Astrocyte of the spinal cord (primary cell): Measurements from ENCODE around the gene IQCH.

Source experiments
- DNase-seq: peaks from one replicate; pipeline ENCODE4 v3.0.0; 2011; ENCODE audit warnings: low read depth, low spot score
- H3K4me3 ChIP-seq: 2 replicates; pipeline ENCODE4 v1.5.1; 2011; ENCODE audit warnings: low read depth, mild to moderate bottlenecking, low read length, moderate library complexity
- CTCF ChIP-seq: IDR thresholded peaks from 2 replicates; pipeline ENCODE4 v1.5.1; 2012; ENCODE audit warnings: low read depth, mild to moderate bottlenecking, low read length, inconsistent platforms
- in situ Hi-C: cut with HindIII; loops from 2 replicates; pipeline ENCODE4 v1.10.0; 2017; ENCODE audit warnings: low sequenced_read_pairs

The IQCH gene

DNA sequence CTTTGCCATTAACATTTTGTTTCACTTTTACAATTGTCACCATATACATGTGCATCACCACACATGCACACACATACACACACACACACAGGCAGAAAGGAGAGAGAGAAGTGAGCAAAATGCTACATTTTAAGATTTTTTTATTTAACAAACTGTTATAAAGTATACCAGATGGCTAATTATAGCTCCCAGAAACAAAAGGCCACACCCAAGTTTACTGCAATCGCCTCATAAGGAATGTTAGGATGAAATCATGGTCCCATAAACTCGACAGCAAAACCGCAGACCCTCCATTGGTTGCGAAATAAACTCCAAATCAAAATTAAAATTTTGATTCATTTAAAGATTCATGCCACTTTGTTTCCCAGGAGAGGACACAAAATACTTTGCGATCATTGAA is 250.2 kb downstream of the IQCH start:
- H3K4me3 ChIP-seq = no peak overlapping the region
- TF ChIP-seq CTCF = no peak
- no peak for DNase-seq
- in situ Hi-C loops = no loop called here

DNA sequence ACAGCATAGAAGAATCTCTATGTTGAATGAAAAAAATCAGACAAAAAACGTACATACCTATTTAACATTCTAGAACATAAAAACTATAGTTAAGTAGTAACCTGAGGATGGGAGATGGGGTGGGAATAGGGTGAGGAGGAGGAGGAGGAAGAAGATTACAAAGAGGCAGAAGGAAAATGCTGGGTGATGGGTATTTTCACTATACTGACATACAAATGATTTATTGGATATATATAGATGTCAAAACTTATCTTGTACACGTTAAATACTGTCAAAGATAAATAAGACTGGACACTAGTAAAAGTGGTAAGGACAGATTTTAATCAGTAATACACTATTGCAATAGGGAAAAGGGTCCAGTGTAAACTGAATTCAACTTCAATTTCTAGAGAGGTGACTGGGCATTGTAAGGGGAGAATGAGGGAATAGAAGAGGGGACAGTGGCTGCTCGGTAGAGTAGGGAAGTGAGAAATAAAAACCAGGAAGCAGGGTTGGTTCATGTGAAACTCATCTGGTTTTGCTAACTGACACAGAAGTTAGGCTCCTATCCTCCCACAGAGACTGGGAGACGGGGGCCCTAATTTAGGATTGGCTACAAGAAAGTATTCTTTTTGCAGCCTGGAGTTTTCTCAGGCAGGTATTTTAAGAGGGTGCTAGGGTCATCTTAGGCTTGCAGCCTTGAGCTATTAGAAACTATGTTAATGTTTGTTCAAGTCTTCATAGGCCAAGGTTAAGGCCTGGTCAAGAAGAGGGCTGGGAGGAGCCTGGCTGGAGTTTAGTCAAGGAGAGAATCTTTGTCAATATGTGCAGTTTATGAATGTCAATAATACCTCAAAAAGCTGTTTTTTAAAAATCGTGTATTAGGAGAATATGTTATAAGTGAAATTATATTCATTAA is 251.3 kb downstream of the IQCH start:
- in situ Hi-C loops = no loop called here
- H3K4me3 ChIP-seq = no peak overlapping the region
- no peak for DNase-seq
- no peak for TF ChIP-seq CTCF

DNA sequence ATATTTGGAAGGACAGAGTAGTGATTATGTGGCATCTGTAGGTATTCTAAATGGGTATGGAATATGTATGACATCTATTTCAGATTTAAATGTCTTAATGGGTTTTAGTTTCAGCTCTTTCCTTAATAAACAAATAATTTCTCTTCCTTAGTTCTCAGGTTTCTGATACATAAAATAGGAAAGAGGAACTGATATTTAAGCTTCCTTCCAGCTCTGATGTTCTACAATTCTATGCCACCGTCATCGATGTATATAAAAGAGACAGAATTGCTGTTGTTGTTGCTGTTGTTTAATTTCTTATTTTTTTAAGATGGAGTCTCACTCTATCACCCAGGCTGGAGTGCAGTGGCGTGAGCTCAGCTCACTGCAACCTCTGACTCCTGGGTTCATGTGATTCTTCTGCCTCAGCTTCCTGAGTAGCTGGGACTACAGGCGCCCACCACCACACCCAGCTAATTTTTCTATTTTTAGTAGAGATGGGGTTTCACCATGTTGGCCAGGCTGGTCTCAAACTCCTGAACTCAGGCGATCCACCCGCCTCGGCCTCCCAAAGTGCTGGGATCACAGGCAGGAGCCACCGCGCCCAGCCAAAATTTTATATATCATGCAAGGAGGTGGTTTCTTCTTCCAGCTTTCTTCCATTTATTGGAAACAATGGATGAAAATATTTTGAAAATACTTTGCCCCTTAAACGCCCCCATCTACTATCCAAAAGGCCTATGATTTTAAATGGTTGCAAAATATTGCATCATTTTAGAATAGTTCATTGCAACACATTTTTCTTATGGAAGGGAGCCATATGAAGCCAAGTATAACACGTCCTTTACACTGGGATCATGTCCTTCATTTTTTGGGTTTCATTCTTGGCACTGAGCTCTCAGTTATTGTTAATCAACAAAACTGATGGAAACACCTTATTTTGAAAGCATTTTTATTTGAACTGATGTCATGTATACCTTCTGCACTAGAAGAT is 252.5 kb downstream of the IQCH start:
- TF ChIP-seq CTCF = no peak

DNA sequence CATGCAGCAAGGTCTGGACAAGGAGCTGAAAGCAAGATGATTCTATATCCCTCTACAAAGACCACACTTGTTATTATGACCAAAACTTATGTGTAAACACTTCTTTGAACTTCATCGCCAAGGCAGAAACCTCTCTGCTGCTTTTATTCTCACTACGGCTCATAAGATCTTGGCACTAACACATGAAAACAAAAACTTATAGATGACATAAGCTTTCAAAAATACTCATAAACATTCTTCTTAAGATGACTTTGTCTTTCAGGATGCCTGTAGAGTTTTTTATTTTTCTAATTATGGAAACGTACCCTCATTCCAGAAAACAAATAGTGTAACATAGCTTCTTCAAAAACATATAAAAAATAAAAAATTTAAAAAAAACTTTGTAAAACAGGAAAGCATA is 253.8 kb downstream of the IQCH start:
- in situ Hi-C loops = no loop called here
- no peak for DNase-seq
- no peak overlapping the region for H3K4me3 ChIP-seq
- TF ChIP-seq CTCF = no peak

More for the DNA sequence above, 252.5 kb downstream of the IQCH start:
- no peak overlapping the region for H3K4me3 ChIP-seq
- DNase-seq = no peak
- in situ Hi-C loops = no loop called here

DNA sequence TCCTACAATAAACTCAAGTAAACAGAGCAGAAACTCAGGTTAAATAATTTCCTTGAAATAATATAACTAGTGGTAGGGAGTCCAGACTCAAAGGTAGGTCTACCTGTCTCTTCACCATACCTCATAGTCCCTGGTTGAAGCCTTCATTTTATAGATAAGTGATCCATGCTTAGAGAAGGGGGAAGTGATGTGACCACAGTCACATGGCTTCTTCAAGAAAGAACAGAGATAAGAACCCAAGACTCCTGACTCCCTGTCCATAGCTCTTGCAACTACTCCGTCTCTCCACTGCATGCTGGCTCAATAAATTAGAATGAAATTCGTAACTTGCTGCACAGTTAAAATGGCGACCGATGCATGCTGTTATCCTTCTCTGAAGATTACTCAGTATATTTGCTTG is 255.3 kb downstream of the IQCH start:
- DNase-seq = no peak
- TF ChIP-seq CTCF = no peak
- in situ Hi-C loops = no loop called here
- H3K4me3 ChIP-seq = no peak overlapping the region

GRCh38 chr15:67510597-67511190 is 256.1 kb downstream of the IQCH start:
- no peak for TF ChIP-seq CTCF
- no peak overlapping the region for H3K4me3 ChIP-seq
- in situ Hi-C loops = no loop called here
- DNase-seq = peak; percentile 56
